ENCODE data around the gene PCDHGA5.

DNA sequence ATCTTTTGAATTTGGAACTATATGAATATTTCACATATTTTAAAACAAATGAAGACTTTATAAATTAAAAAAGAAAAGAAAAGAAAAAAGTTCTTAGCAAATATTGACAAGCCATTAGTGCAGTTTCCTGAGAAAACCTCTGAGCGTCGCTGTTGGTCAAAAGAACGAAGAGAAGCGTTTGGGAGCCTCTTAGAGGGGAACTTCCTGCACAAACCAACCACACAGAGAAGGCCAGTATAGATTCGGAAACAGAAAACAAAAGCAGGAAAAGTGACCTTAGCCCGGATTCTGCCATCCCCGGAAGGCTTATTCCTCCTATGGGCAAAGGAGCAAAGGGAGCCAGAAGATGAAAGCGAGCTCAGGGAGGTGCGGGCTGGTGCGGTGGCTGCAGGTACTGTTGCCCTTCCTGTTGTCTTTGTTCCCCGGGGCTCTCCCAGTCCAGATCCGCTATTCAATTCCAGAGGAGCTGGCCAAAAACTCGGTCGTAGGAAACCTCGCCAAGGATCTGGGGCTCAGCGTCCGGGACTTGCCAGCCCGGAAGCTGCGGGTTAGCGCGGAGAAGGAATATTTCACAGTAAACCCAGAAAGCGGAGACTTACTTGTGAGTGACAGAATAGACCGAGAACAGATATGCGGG, 4.1 kb upstream of the PCDHGA5 start, which contains the start of gene PCDHGB2:
- TF ChIP-seq, protein P1, sequence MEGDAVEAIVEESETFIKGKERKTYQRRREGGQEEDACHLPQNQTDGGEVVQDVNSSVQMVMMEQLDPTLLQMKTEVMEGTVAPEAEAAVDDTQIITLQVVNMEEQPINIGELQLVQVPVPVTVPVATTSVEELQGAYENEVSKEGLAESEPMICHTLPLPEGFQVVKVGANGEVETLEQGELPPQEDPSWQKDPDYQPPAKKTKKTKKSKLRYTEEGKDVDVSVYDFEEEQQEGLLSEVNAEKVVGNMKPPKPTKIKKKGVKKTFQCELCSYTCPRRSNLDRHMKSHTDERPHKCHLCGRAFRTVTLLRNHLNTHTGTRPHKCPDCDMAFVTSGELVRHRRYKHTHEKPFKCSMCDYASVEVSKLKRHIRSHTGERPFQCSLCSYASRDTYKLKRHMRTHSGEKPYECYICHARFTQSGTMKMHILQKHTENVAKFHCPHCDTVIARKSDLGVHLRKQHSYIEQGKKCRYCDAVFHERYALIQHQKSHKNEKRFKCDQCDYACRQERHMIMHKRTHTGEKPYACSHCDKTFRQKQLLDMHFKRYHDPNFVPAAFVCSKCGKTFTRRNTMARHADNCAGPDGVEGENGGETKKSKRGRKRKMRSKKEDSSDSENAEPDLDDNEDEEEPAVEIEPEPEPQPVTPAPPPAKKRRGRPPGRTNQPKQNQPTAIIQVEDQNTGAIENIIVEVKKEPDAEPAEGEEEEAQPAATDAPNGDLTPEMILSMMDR (IDR thresholded peaks at IDR 0.05; ENCODE audit: poor library complexity), result no peak
- TF ChIP-seq EZH2 (IDR thresholded peaks at IDR 0.05; ENCODE audit: borderline replicate concordance) (no peak), EZH2phosphoT487 (IDR thresholded peaks at IDR 0.05; ENCODE audit: low read depth, severe bottlenecking, unreplicated experiment) (no peak)

Measured in hepatocyte (in vitro differentiated cells).